H1 (cell line): ENCODE measurements around the gene SPAG16. TPM values are rescaled to one million over a fixed set of nuclear protein-coding genes. Genes with fewer than 3 reads are reported as not detected.

ENCODE experiments used
- HDAC2 ChIP-seq, 2 experiments: fragments of 300-600 bp in 1 of 2; sonication (generic) in 1 of 2; IDR thresholded peaks; 2 replicates each; pipeline ENCODE4 v1.6.1; 2011 to 2012; ENCODE audit warnings: low read depth in 2 of 2, low read length in 2 of 2, mild to moderate bottlenecking in 2 of 2, moderate library complexity in 2 of 2, borderline replicate concordance in 1 of 2, inconsistent platforms in 1 of 2
- JUN ChIP-seq: IDR thresholded peaks from 2 replicates; pipeline ENCODE4 v1.6.1; 2011; ENCODE audit warnings: low read depth, mild to moderate bottlenecking, improper control_type of control experiment, low read length
- KDM4A ChIP-seq: IDR thresholded peaks from one replicate; pipeline ENCODE4 v1.7.1; 2012; ENCODE audit warnings: low read depth, mild to moderate bottlenecking, moderate library complexity, low read length, inconsistent platforms; ENCODE audit not compliant: severe bottlenecking
- KDM5A ChIP-seq: fragments of 200-600 bp; IDR thresholded peaks from 2 replicates; pipeline ENCODE4 v1.7.1; 2012; ENCODE audit warnings: mild to moderate bottlenecking, low read length, inconsistent platforms, mixed read lengths
- POLR2A ChIP-seq, 2 experiments: IDR thresholded peaks; 1 replicate in 1 of 2; 2 replicates in 1 of 2; pipeline ENCODE4 v1.6.1; 2011; ENCODE audit warnings: low read depth in 2 of 2, low read length in 2 of 2, mild to moderate bottlenecking in 2 of 2; ENCODE audit errors: control extremely low read depth in 1 of 2
- SIX5 ChIP-seq: IDR thresholded peaks from 2 replicates; pipeline ENCODE4 v1.6.1; 2011; ENCODE audit warnings: mild to moderate bottlenecking, low read depth, low read length
- SRF ChIP-seq: IDR thresholded peaks from 2 replicates; pipeline ENCODE4 v1.6.1; 2011; ENCODE audit warnings: mild to moderate bottlenecking, low read depth, low read length, moderate library complexity
- TEAD4 ChIP-seq: IDR thresholded peaks from 2 replicates; pipeline ENCODE4 v1.6.1; 2012; ENCODE audit warnings: low read depth, low read length, inconsistent platforms, mixed read lengths
- polyA plus RNA-seq, 7 experiments: library from polyadenylated mRNA; depleted of rRNA in 3 of 7; stranded (reverse) in 5 of 7; unstranded in 2 of 7; fragments of >200 nt in 5 of 7; fragments of 200-250 nt in 2 of 7; gene quantifications; 1 replicate in 5 of 7; 2 replicates in 1 of 7; 4 replicates in 1 of 7; pipeline versions ENCODE4 v1.2.1 to v1.2.3, GENCODE V29; 2011 to 2013; ENCODE audit warnings: missing spikeins in 2 of 7, mixed read lengths in 2 of 7
- total RNA-seq: library from RNA; stranded (reverse); fragmentation: NEBNext Ultra II Directional; extraction: Animal tissue kit (Norgen Biotek cat#: 25700); gene quantifications from 2 replicates; pipeline ENCODE4 v1.2.1, GENCODE V29; 2021

Gene SPAG16
- total and polyA plus RNA-seq, 2 of the 8 experiments (the other 6 are each of a cell fraction or from before 2014, with no cell fraction given) = 6.0 to 14.9 TPM

- TF ChIP-seq TEAD4 (no peak), KDM5A (no peak), SIX5 (no peak), SRF (no peak), POLR2A (IDR thresholded peaks at IDR 0.05; ENCODE audit: control extremely low read depth in 1 of 2, low read depth in 2 of 2, low read length in 2 of 2) (no peak), HDAC2 (IDR thresholded peaks at IDR 0.05; ENCODE audit: borderline replicate concordance in 1 of 2, low read depth in 2 of 2, low read length in 2 of 2) (no peak), JUN (no peak), KDM4A (no peak)
Measured at GRCh38 chr2:213562539-213563180, 278.4 kb downstream of the SPAG16 start (continued).
